Loucy (cell line): ENCODE data around the gene KIF3B.

ENCODE experiments used
- CTCF ChIP-seq: fragments of 200-600 bp; sonication (generic); conservative IDR thresholded peaks from 2 replicates; pipeline ENCODE4 v1.5.1; 2014; ENCODE audit warnings: mild to moderate bottlenecking, antibody characterized with exemption, low read length
- EZH2phosphoT487 ChIP-seq: fragments of 200-600 bp; IDR thresholded peaks from 2 replicates; pipeline ENCODE4 v1.6.1; 2018; ENCODE audit warnings: antibody characterized with exemption, mild to moderate bottlenecking, moderate library complexity, borderline replicate concordance

GRCh38 chr20:32291166-32291565, 13.7 kb downstream of the KIF3B start:
- TF ChIP-seq CTCF: no peak
- no peak for TF ChIP-seq EZH2phosphoT487
